HepG2 (cell line): ENCODE measurements around the gene PAIP2. TPM values are rescaled to one million over a fixed set of nuclear protein-coding genes. Genes with fewer than 3 reads are reported as not detected.

Experiments
- CBX5 ChIP-seq: sonication (generic); formaldehyde crosslinking; IDR thresholded peaks from 2 replicates; pipeline ENCODE4 v1.4.0; 2020; ENCODE audit warnings: missing genetic modification reagents, borderline replicate concordance
- CREM ChIP-seq, 2 experiments: sonication (generic) in 1 of 2; formaldehyde crosslinking in 1 of 2; IDR thresholded peaks; 2 replicates each; pipeline versions ENCODE4 v1.4.0 to v1.6.1; 2016 to 2020; ENCODE audit warnings: antibody characterized with exemption in 1 of 2, mild to moderate bottlenecking in 1 of 2, missing genetic modification reagents in 1 of 2
- ERF ChIP-seq: IDR thresholded peaks from 2 replicates; pipeline ENCODE4 v1.6.1; 2018; ENCODE audit warnings: missing biosample characterization, missing genetic modification reagents
- FOXM1 ChIP-seq: sonication (generic); formaldehyde crosslinking; IDR thresholded peaks from 2 replicates; pipeline ENCODE4 v1.5.0; 2020; ENCODE audit warnings: missing genetic modification reagents
- HMG20B ChIP-seq: conservative IDR thresholded peaks from 2 replicates; pipeline ENCODE4 v1.6.1; 2016; ENCODE audit warnings: missing genetic modification reagents, missing compliant biosample characterization
- HNF4A ChIP-seq: sonication (generic); formaldehyde crosslinking; IDR thresholded peaks from 2 replicates; pipeline ENCODE4 v1.4.0; 2020; ENCODE audit warnings: missing genetic modification reagents
- KLF12 ChIP-seq: sonication (generic); formaldehyde crosslinking; IDR thresholded peaks from 2 replicates; pipeline ENCODE4 v1.4.0; 2020; ENCODE audit warnings: missing genetic modification reagents, borderline replicate concordance
- NR2C2 ChIP-seq: sonication (generic); formaldehyde crosslinking; IDR thresholded peaks from 2 replicates; pipeline ENCODE4 v1.4.0; 2020; ENCODE audit warnings: missing genetic modification reagents, mild to moderate bottlenecking, moderate library complexity, borderline replicate concordance
- PCBP2 ChIP-seq: fragments of 200-400 bp; formaldehyde crosslinking; optimal IDR thresholded peaks from 2 replicates; pipeline ENCODE3; 2018; ENCODE audit warnings: low read length, low read depth; ENCODE audit not compliant: poor library complexity, severe bottlenecking
- PHF21A ChIP-seq: sonication (generic); formaldehyde crosslinking; IDR thresholded peaks from 2 replicates; pipeline ENCODE4 v1.5.0; 2020; ENCODE audit warnings: mild to moderate bottlenecking, missing genetic modification reagents
- RBM39 ChIP-seq: fragments of 200-400 bp; formaldehyde crosslinking; IDR thresholded peaks from one replicate; pipeline ENCODE4 v1.6.1; 2018; ENCODE audit warnings: antibody characterized with exemption, mild to moderate bottlenecking, low read depth, low read length; ENCODE audit not compliant: poor library complexity, severe bottlenecking
- SP2 ChIP-seq: sonication (generic); formaldehyde crosslinking; IDR thresholded peaks from 2 replicates; pipeline ENCODE4 v1.5.1; 2020; ENCODE audit warnings: mild to moderate bottlenecking, missing genetic modification reagents
- TCF12 ChIP-seq, 2 experiments: fragments of 450-650 bp in 1 of 2; sonication (generic) in 1 of 2; formaldehyde crosslinking in 1 of 2; IDR thresholded peaks; 2 replicates each; pipeline versions ENCODE4 v1.6.1 to v1.8.0; 2017 to 2022; ENCODE audit warnings: antibody characterized with exemption in 1 of 2, mild to moderate bottlenecking in 1 of 2, missing genetic modification reagents in 1 of 2, moderate library complexity in 1 of 2
- WIZ ChIP-seq: sonication (generic); formaldehyde crosslinking; IDR thresholded peaks from 2 replicates; pipeline ENCODE4 v1.5.1; 2020; ENCODE audit warnings: mild to moderate bottlenecking, missing genetic modification reagents
- ZBTB7B ChIP-seq: sonication (generic); formaldehyde crosslinking; IDR thresholded peaks from 2 replicates; pipeline ENCODE4 v1.4.0; 2020; ENCODE audit warnings: missing genetic modification reagents
- ZNF143 ChIP-seq: sonication (generic); formaldehyde crosslinking; IDR thresholded peaks from 2 replicates; pipeline ENCODE4 v1.4.0; 2020; ENCODE audit warnings: missing genetic modification reagents
- ZNF260 ChIP-seq: sonication (generic); formaldehyde crosslinking; IDR thresholded peaks from 2 replicates; pipeline ENCODE4 v1.4.0; 2020; ENCODE audit warnings: missing genetic modification reagents, low read depth, mild to moderate bottlenecking, borderline replicate concordance
- ZNF451 ChIP-seq: sonication (generic); formaldehyde crosslinking; IDR thresholded peaks from 2 replicates; pipeline ENCODE4 v1.5.0; 2020; ENCODE audit warnings: mild to moderate bottlenecking, missing genetic modification reagents
- ZNF619 ChIP-seq: sonication (generic); formaldehyde crosslinking; IDR thresholded peaks from 2 replicates; pipeline ENCODE4 v1.4.0; 2020; ENCODE audit warnings: mild to moderate bottlenecking, missing genetic modification reagents
- ZNF749 ChIP-seq: sonication (generic); formaldehyde crosslinking; IDR thresholded peaks from 2 replicates; pipeline ENCODE4 v1.8.0; 2022; ENCODE audit warnings: mild to moderate bottlenecking, missing genetic modification reagents, moderate library complexity, borderline replicate concordance
- ZSCAN29 ChIP-seq: sonication (generic); formaldehyde crosslinking; conservative IDR thresholded peaks from 2 replicates; pipeline ENCODE4 v1.4.0; 2020; ENCODE audit warnings: mild to moderate bottlenecking, missing genetic modification reagents
- polyA plus RNA-seq, 8 experiments: library from polyadenylated mRNA; depleted of rRNA in 3 of 8; stranded (reverse) in 7 of 8; unstranded in 1 of 8; fragments of >200 nt; fragmentation: Illumina TruSeq in 4 of 8; extraction: Trizol in 4 of 8; gene quantifications; 2 replicates each; pipeline versions ENCODE4 v1.2.1 to v1.2.3, GENCODE V29; 2011 to 2016; ENCODE audit warnings: low read depth in 4 of 8, missing spikeins in 1 of 8, mixed read lengths in 1 of 8; ENCODE audit not compliant: insufficient read depth in 1 of 8
- total RNA-seq, 5 experiments: library from RNA; depleted of rRNA; stranded (reverse); fragments of >200 nt; fragmentation: Illumina TruSeq; extraction: Trizol; gene quantifications; 2 replicates each; pipeline ENCODE4 v1.2.3, GENCODE V29; 2016; ENCODE audit warnings: low read depth in 1 of 5
- TF ChIP-seq, protein P1 (sequence below): IDR thresholded peaks from 2 replicates; pipeline ENCODE4 v1.6.1; 2016; ENCODE audit warnings: mild to moderate bottlenecking, missing biosample characterization, missing genetic modification reagents
- TF ChIP-seq, protein P2 (sequence below): IDR thresholded peaks from 2 replicates; pipeline ENCODE4 v1.6.1; 2016; ENCODE audit warnings: missing compliant biosample characterization, missing genetic modification reagents, borderline replicate concordance
- TF ChIP-seq, protein P3 (sequence below): sonication (generic); formaldehyde crosslinking; IDR thresholded peaks from 2 replicates; pipeline ENCODE4 v1.8.1; 2022; ENCODE audit warnings: mild to moderate bottlenecking, missing genetic modification reagents
- TF ChIP-seq, protein P4 (sequence below): sonication (generic); formaldehyde crosslinking; IDR thresholded peaks from 2 replicates; pipeline ENCODE4 v1.9.0; 2021; ENCODE audit warnings: missing genetic modification reagents, mild to moderate bottlenecking, borderline replicate concordance
- TF ChIP-seq, protein P5 (sequence below): sonication (generic); formaldehyde crosslinking; conservative IDR thresholded peaks from 2 replicates; pipeline ENCODE4 v1.4.0; 2020; ENCODE audit warnings: missing genetic modification reagents

The PAIP2 gene
- total and polyA plus RNA-seq, 2 of the 13 experiments (the other 11 are each of a cell fraction or from before 2014, with no cell fraction given), result 61.5 to 76.3 TPM

DNA sequence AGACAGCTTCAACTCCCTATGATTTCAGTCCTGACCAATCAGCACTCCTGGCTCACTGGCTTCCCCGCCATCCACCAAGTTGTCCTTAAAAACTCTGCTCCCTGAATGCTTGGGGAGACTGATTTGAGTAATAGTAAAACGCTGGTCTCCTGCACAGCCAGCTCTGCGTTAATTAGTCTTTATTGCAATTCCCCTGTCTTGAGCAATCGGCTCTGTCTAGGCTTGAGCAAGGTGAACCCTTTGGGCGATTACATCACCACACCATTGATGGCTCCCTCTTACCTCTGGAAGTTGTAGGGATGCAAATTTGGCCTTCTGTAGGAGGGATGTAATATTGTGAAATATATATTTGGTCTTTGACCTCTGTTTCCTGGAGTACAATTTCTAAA, 44.4 kb downstream of the PAIP2 start (continued):
- TF ChIP-seq, protein P1, sequence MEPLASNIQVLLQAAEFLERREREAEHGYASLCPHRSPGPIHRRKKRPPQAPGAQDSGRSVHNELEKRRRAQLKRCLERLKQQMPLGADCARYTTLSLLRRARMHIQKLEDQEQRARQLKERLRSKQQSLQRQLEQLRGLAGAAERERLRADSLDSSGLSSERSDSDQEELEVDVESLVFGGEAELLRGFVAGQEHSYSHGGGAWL (CRISPR knock-in tag), result no peak
- no peak for TF ChIP-seq WIZ (CRISPR knock-in tag)
- peak; percentile 49; the same call in 1 of the 2 replicates for TF ChIP-seq HNF4A (CRISPR knock-in tag)
- TF ChIP-seq, protein P2, sequence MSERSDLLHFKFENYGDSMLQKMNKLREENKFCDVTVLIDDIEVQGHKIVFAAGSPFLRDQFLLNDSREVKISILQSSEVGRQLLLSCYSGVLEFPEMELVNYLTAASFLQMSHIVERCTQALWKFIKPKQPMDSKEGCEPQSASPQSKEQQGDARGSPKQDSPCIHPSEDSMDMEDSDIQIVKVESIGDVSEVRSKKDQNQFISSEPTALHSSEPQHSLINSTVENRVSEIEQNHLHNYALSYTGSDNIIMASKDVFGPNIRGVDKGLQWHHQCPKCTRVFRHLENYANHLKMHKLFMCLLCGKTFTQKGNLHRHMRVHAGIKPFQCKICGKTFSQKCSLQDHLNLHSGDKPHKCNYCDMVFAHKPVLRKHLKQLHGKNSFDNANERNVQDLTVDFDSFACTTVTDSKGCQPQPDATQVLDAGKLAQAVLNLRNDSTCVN, result no peak
- TF ChIP-seq ZNF260, result no peak
- no peak for TF ChIP-seq PHF21A (CRISPR knock-in tag)
- TF ChIP-seq CBX5 (CRISPR knock-in tag), result no peak
- TF ChIP-seq ZSCAN29 (CRISPR knock-in tag), result no peak
- no peak for TF ChIP-seq ZNF451 (CRISPR knock-in tag)
- no peak for TF ChIP-seq KLF12
- no peak for TF ChIP-seq PCBP2
- no peak for TF ChIP-seq ZNF749 (CRISPR knock-in tag)
- no peak for TF ChIP-seq FOXM1 (CRISPR knock-in tag)
- TF ChIP-seq ZNF619, result no peak
- peak; percentile 38; the same call in 1 of the 2 replicates for TF ChIP-seq NR2C2 (CRISPR knock-in tag)
- TF ChIP-seq, protein P3, sequence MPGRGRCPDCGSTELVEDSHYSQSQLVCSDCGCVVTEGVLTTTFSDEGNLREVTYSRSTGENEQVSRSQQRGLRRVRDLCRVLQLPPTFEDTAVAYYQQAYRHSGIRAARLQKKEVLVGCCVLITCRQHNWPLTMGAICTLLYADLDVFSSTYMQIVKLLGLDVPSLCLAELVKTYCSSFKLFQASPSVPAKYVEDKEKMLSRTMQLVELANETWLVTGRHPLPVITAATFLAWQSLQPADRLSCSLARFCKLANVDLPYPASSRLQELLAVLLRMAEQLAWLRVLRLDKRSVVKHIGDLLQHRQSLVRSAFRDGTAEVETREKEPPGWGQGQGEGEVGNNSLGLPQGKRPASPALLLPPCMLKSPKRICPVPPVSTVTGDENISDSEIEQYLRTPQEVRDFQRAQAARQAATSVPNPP, result no peak
- TF ChIP-seq, protein P4, sequence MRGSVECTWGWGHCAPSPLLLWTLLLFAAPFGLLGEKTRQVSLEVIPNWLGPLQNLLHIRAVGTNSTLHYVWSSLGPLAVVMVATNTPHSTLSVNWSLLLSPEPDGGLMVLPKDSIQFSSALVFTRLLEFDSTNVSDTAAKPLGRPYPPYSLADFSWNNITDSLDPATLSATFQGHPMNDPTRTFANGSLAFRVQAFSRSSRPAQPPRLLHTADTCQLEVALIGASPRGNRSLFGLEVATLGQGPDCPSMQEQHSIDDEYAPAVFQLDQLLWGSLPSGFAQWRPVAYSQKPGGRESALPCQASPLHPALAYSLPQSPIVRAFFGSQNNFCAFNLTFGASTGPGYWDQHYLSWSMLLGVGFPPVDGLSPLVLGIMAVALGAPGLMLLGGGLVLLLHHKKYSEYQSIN (CRISPR knock-in tag), result no peak
- TF ChIP-seq RBM39, result no peak
- no peak for TF ChIP-seq HMG20B (CRISPR knock-in tag)
- no peak for TF ChIP-seq TCF12 (IDR thresholded peaks at IDR 0.05)
- no peak for TF ChIP-seq TCF12 (CRISPR knock-in tag; IDR thresholded peaks at IDR 0.05)
- TF ChIP-seq SP2 (CRISPR knock-in tag), result no peak
- no peak for TF ChIP-seq ZNF143
- TF ChIP-seq ERF (CRISPR knock-in tag), result no peak
- TF ChIP-seq ZBTB7B (CRISPR knock-in tag), result no peak
- no peak for TF ChIP-seq CREM (IDR thresholded peaks at IDR 0.05)
- no peak for TF ChIP-seq CREM (CRISPR knock-in tag; IDR thresholded peaks at IDR 0.05)
- TF ChIP-seq, protein P5, sequence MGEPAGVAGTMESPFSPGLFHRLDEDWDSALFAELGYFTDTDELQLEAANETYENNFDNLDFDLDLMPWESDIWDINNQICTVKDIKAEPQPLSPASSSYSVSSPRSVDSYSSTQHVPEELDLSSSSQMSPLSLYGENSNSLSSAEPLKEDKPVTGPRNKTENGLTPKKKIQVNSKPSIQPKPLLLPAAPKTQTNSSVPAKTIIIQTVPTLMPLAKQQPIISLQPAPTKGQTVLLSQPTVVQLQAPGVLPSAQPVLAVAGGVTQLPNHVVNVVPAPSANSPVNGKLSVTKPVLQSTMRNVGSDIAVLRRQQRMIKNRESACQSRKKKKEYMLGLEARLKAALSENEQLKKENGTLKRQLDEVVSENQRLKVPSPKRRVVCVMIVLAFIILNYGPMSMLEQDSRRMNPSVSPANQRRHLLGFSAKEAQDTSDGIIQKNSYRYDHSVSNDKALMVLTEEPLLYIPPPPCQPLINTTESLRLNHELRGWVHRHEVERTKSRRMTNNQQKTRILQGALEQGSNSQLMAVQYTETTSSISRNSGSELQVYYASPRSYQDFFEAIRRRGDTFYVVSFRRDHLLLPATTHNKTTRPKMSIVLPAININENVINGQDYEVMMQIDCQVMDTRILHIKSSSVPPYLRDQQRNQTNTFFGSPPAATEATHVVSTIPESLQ (CRISPR knock-in tag), result no peak
